ENCODE results near the gene TMEM35B.
A peak's percentile ranks its signal among the peaks of the same experiment; 100 is the strongest.

The TMEM35B gene

GRCh38 chr1:34984793-34985608 is at the start of gene TMEM35B:
TSS of gene TMEM35B (minus strand) at chr1:34985347. CDS start at chr1:34985305, 42 bp downstream.
- DNase-seq, result peak; percentile 19 to 71 (median 70)

- no peak for DNase-seq
These were observed 48.2 kb upstream of the TMEM35B start for GRCh38 chr1:35033346-35033745.

- no peak for DNase-seq
These were observed 47.2 kb upstream of the TMEM35B start for GRCh38 chr1:35032384-35032739.

GRCh38 chr1:35030756-35031446 is 45.8 kb upstream of the TMEM35B start:
- peak in 2 of 3 experiments; percentile 43 to 73 for DNase-seq

- no peak for DNase-seq
These were observed 45.2 kb upstream of the TMEM35B start for GRCh38 chr1:35030338-35030737.

GRCh38 chr1:35029761-35030160 is 44.6 kb upstream of the TMEM35B start:
- no peak for DNase-seq

GRCh38 chr1:35016406-35016805 is 31.3 kb upstream of the TMEM35B start:
- peak in 1 of 3 experiments; percentile 26 for DNase-seq

- no peak for DNase-seq
These were observed 29.3 kb upstream of the TMEM35B start for GRCh38 chr1:35014486-35014885.

- DNase-seq, result no peak
These were observed 20.6 kb upstream of the TMEM35B start for GRCh38 chr1:35005711-35006110.

GRCh38 chr1:35001743-35002142 is 16.6 kb upstream of the TMEM35B start:
- DNase-seq, result no peak

- DNase-seq, result no peak
These were observed 9.7 kb upstream of the TMEM35B start for GRCh38 chr1:34994878-34995277.

GRCh38 chr1:34988581-34988980 is 3.4 kb upstream of the TMEM35B start:
- DNase-seq, result no peak

GRCh38 chr1:34988147-34988546 is 3.0 kb upstream of the TMEM35B start:
- no peak for DNase-seq

GRCh38 chr1:34987018-34987417 is 1.9 kb upstream of the TMEM35B start:
- no peak for DNase-seq

- peak in 1 of 3 experiments; percentile 23 for DNase-seq
These were observed 410 bp upstream of the TMEM35B start for GRCh38 chr1:34985609-34985904.

- DNase-seq, result peak in 2 of 3 experiments; percentile 59 to 65
These were observed 733 bp downstream of the TMEM35B start for GRCh38 chr1:34984435-34984792.

- no peak for DNase-seq
These were observed 1.3 kb downstream of the TMEM35B start for GRCh38 chr1:34983700-34984355.

- peak in 1 of 3 experiments; percentile 77 for DNase-seq
These were observed 2.2 kb downstream of the TMEM35B start for GRCh38 chr1:34982820-34983376.

GRCh38 chr1:34980715-34981114 is 4.4 kb downstream of the TMEM35B start:
- no peak for DNase-seq

- DNase-seq, result no peak
These were observed 6.2 kb downstream of the TMEM35B start for GRCh38 chr1:34978921-34979320.

- no peak for DNase-seq
These were observed 7.3 kb downstream of the TMEM35B start for GRCh38 chr1:34977858-34978257.

GRCh38 chr1:34977210-34977471 is 8.0 kb downstream of the TMEM35B start:
- no peak for DNase-seq

- no peak for DNase-seq
These were observed 8.6 kb downstream of the TMEM35B start for GRCh38 chr1:34976384-34977209.
